DMS 273 treated with DMSO at 0.1 percent for 48 hours (cell line): Measurements from ENCODE around the gene HHAT.

ENCODE experiments used
- DNase-seq: peaks from one replicate; lab custom pipeline; 2025; lab: John Stamatoyannopoulos, UW

The HHAT gene

DNA sequence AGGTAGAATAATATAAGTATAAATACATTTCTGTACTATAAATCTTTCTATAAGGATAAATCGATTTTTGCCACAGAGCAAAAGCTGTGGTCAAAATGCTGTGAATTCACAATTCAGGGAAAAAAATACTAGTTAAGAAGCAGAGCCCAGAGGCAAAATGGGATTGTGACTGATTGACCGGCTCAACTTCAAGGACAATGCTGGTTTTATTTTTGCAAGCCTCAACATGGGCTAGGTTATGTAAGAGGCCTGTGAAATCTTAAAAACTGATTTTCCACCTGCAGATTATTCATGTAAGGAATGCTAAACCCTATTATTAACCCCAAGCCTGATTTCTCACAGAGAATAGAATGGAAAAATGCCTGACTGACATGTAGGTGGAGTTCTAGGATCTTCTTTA lies 155.1 kb downstream of the HHAT start:
- no peak for DNase-seq

- no peak for DNase-seq
Measured at GRCh38 chr1:210487021-210487420, 158.3 kb downstream of the HHAT start.

GRCh38 chr1:210489491-210489890 lies 160.8 kb downstream of the HHAT start:
- peak; percentile 33 for DNase-seq

DNA sequence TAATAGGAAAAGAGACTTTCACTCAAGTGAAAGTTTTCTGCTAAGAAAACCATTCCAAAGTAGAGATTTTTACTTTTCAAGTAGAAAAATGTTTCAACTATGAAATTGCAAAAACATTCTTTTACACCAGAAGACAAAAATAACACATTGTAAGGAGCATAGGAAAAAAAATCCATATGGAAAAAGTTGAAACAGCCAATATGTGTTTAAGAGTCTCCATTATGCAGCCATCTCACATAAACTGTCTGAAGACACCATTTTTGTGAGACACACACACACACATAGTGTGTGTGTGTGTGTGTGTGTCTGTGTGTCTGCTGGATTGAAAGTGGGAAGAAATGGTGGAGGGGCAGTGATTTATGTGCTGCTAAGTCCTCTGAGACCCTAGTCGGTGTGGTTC lies 162.1 kb downstream of the HHAT start:
- DNase-seq: no peak

- no peak for DNase-seq
Measured at GRCh38 chr1:210496063-210496462, 167.4 kb downstream of the HHAT start.

GRCh38 chr1:210499956-210500355 lies 171.3 kb downstream of the HHAT start:
- peak; percentile 56 for DNase-seq

DNA sequence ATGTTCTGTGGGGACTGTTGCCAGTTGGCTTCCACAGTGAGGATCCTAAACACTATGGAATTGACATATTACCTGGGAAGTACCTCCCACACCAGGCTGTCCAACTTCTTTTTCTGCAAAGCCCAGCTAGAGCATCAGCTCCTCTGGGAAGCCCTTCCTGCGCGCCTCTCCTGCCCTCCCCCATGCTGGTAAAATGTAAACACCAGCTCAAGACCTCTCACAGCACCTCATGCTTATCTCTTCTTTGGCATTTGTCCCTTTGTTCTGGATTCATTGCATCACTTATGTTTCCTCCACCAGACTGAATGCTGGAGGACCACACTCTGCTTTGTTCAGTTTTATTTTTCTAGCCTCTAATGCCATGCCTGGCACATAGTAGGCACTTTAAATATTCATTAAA lies 172.1 kb downstream of the HHAT start:
- DNase-seq: no peak

DNA sequence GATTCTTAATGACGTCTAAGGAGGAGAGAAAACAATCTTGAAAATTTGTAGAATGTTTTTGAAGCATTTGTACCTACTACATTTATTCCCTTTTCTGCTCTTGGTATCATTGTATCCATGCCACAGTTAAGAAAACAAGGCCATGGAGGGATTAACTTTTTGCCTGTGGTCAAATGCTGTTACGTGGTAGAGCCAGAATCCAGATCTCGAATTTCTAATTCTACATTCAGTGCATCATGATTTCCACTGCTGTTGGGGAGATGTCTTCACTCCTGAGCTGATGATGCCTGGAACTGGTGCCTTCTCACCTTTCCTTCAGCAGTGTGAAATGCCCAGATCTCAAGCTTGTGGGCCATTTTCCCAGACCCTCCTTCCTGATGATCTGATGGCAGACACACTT lies 175.6 kb downstream of the HHAT start:
- no peak for DNase-seq

- DNase-seq: peak; percentile 71
Measured at GRCh38 chr1:210505601-210506496, 177.1 kb downstream of the HHAT start.

GRCh38 chr1:210506689-210507088 lies 178.0 kb downstream of the HHAT start:
- DNase-seq: no peak

GRCh38 chr1:210516092-210516656 lies 187.5 kb downstream of the HHAT start:
- no peak for DNase-seq

GRCh38 chr1:210516697-210517459 lies 188.2 kb downstream of the HHAT start:
- DNase-seq: no peak

DNA sequence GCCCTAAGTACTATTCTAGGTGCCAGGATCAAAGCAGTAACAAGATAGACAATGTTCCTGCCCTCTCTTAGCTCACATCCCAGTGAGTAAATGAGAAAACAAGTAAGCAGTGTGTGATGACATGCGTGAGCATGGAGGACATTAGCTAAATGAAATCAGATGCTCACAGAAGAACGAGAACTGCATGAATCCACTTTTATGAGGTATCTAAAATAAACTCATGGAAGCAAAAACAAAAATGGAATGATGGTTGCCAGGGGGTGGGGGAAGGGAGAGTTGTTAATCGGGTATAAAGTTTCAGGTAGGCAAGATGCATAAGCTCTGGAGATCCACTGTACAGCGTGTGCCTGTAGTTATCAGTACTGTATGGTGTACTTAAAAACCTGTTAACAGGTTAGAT lies 195.1 kb downstream of the HHAT start:
- DNase-seq: no peak

GRCh38 chr1:210525716-210526454 lies 197.2 kb downstream of the HHAT start:
- DNase-seq: no peak

DNA sequence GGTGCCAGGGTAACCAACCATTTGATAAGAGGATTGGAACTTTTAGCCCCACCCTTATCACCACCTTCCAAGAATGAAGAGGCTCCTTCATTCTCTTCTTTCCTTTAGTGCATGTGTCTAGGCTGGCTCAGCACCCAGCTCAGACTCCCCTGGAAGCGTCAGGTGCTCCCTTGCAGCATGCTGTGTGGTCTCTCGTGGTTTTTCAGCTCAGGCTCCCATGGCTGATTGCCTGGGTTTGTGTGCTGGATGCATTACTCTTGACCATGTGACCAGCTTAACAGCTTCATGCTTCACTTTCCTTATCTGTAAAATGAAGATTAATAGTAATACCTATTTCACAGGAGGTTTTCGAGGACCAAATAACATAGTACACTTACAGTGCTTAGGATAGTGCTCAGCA lies 198.4 kb downstream of the HHAT start:
- DNase-seq: no peak

DNA sequence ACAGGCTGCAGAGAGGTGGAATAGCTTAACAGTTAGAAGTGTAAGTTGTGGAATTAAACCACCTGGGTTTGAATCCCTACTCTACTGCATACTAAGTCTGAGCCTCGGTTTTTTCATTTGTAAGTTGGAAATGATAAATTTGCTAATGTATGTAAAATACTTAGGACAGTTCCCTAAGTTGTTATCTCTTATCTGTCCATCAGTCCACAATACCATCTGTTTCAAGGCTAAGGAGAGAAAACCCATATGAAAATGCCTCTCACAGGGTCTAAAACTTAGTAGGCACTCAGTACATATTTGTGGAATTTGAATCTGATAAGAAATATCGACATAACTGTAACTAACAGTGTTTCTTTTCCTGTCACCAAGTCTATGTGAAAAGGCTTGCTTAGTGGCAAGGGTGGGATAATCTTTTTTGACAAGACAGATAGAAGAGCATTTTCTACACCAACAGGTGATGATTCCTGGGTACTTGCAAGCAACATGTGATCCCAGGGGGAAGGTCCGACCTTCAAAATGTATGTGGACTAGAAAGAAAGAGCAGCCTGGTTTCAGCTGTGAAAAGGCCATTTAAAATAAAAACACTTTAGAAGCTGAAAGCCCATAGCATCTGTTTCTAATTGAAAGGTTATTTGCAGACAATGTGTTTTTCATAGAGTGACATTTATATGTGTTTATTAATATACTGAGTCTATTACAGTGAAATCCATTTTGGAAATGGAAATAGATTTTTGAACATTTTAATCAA lies 202.9 kb downstream of the HHAT start:
- DNase-seq: peak; percentile 10

DNA sequence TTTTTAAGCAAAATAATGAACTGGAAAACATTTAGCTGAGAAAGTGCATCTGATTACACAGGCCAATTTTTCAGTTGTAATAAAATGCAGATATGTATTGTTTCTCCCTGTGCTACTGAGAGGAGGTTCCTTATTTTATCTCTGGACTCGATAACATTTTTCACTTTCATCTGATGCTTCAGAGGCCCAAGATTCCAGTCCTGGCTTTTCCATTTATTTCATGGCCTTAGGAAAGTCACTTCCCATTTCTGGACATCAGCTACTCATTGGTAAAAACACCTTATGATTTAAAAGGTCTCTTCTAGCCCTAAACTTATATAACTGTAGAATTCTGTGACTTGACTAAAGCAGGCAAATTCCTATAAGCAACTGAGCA lies 203.5 kb downstream of the HHAT start:
- DNase-seq: no peak

GRCh38 chr1:210535761-210536160 lies 207.1 kb downstream of the HHAT start:
- no peak for DNase-seq

DNA sequence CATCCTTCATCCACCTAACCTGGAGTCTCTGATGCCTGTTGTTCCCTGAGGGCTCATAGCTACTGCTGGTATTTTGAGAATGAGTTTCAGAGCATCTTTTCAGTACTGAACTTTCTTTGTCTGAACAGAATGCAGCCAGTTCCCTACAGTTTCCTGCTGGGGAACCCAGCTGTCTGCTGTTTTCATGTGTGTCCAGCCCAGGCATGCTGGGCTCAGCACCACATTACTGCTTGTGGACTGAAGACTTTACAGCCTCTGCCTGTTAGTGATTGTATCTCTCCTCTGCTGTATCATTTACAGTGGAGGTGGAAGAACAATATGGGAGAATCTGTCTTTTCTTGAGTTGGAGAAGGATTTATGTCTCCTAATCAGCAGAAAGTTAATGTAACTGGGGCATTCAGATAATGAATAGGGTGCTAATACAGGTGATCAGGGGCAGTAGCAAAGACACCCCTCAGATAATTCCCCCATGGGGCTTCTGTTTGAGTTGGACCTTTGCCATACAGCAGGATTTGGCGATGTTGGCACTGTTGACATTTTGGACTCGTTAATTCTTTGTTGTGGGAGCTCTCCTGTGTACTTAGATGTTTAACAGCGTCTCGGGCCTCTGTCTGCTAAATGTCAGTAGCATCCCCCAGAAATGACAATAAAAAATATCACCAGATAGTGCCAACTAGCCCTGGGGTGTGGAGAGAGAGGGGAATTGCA lies 207.7 kb downstream of the HHAT start:
- peak; percentile 83 for DNase-seq

DNA sequence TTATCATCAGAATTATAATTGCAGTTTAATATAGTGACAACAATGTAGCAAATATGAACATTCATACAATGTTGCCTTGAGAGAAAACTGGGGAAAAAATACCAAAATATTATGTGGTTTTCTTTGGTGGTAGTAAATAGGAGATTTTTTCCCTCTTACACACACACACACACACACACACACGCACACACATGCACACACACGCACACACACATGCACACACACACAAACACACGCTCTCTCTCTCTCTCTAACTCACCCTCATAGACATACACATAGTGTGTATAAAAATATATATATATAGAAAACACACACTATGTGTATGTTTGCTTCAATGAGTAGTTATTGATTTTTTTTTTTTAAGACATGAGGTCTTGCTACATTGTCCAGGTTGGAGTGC lies 211.6 kb downstream of the HHAT start:
- no peak for DNase-seq
